ENCODE measurements around the gene RASGRP1.

Gene RASGRP1

GRCh38 chr15:38534691-38535090 lies 29.9 kb downstream of the RASGRP1 start:
- no peak for DNase-seq

GRCh38 chr15:38533926-38534325 lies 30.7 kb downstream of the RASGRP1 start:
- no peak for DNase-seq

GRCh38 chr15:38533416-38533915 lies 31.1 kb downstream of the RASGRP1 start:
- no peak for DNase-seq

GRCh38 chr15:38532728-38533127 lies 31.9 kb downstream of the RASGRP1 start:
- DNase-seq: no peak

GRCh38 chr15:38531509-38531908 lies 33.1 kb downstream of the RASGRP1 start:
- no peak for DNase-seq

GRCh38 chr15:38530113-38530512 lies 34.5 kb downstream of the RASGRP1 start:
- peak; percentile 58 to 70 (median 69) for DNase-seq

GRCh38 chr15:38528294-38528693 lies 36.3 kb downstream of the RASGRP1 start:
- DNase-seq: no peak

GRCh38 chr15:38526158-38526557 lies 38.5 kb downstream of the RASGRP1 start:
- DNase-seq: no peak

GRCh38 chr15:38525489-38525888 lies 39.1 kb downstream of the RASGRP1 start:
- no peak for DNase-seq

- DNase-seq: no peak
Observed at GRCh38 chr15:38524156-38524555, 40.5 kb downstream of the RASGRP1 start.

- no peak for DNase-seq
Observed at GRCh38 chr15:38522922-38523321, 41.7 kb downstream of the RASGRP1 start.

- DNase-seq: no peak
Observed at GRCh38 chr15:38521316-38521715, 43.3 kb downstream of the RASGRP1 start.

- no peak for DNase-seq
Observed at GRCh38 chr15:38520035-38520434, 44.6 kb downstream of the RASGRP1 start.

GRCh38 chr15:38518084-38518483 lies 46.5 kb downstream of the RASGRP1 start:
- no peak for DNase-seq

GRCh38 chr15:38517312-38517975 lies 47.2 kb downstream of the RASGRP1 start:
- DNase-seq: no peak

GRCh38 chr15:38516626-38517025 lies 48.0 kb downstream of the RASGRP1 start:
- DNase-seq: no peak

GRCh38 chr15:38514601-38515000 lies 50.0 kb downstream of the RASGRP1 start:
- no peak for DNase-seq

- DNase-seq: no peak
Observed at GRCh38 chr15:38512901-38513300, 51.7 kb downstream of the RASGRP1 start.

- DNase-seq: no peak
Observed at GRCh38 chr15:38509152-38509551, 55.5 kb downstream of the RASGRP1 start.

GRCh38 chr15:38508647-38509046 lies 56.0 kb downstream of the RASGRP1 start:
- DNase-seq: no peak

GRCh38 chr15:38507570-38507969 lies 57.0 kb downstream of the RASGRP1 start:
- DNase-seq: no peak

GRCh38 chr15:38506997-38507396 lies 57.6 kb downstream of the RASGRP1 start:
- DNase-seq: no peak

GRCh38 chr15:38504680-38505467 lies 59.7 kb downstream of the RASGRP1 start:
- DNase-seq: no peak

- DNase-seq: no peak
Observed at GRCh38 chr15:38503496-38503895, 61.1 kb downstream of the RASGRP1 start.
